Measurements from ENCODE around the gene PSMA1. TPM values are rescaled to one million over a fixed set of nuclear protein-coding genes. Genes with fewer than 3 reads are reported as not detected.
"Not testable (repeated sequence)": the region's sequence is repeated elsewhere in the genome, so short reads cannot be mapped to it uniquely, and the experiment has no call there.

The PSMA1 gene
- total RNA-seq, 2 donors from 2014 or later, result 68.7 to 135 TPM

DNA sequence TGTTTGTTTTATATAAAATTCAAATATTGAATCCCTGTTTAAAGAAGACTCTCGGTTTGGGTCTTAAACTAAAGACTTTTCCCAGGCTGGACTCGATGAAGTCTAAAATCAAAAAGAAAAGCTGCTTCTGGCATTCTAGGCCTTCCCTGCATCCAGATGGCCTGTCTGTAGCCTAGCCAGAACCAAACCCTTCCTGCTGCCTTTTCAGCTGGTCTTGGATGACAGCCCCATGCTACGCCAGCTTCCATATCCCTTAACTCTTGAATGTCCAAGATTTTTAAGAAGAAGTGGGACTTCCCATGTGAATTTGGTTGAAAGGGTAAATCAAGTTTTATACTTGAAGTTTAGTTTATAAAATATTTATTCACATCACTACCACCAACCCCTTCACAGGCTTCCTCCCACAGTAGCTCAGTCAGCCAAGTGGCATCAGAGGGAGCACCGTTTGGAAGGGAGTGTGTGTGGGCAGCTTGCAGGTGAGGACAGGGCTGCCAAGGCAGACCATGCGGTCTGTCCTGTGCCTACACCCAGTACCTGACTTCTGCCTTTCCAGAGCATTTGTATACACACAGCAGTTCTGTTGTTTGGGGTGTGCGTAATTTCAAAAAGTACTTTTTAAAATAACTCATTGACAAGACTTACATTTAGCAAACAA, 18.2 kb upstream of the PSMA1 start:
- Histone ChIP-seq H3K27ac (peak overlapping the region; percentile 4 to 26), H3K4me1 (replicated peaks) (no peaks in the 10 kb centered on the region)
- DNase-seq (ENCODE audit: low spot score), result no peak

DNA sequence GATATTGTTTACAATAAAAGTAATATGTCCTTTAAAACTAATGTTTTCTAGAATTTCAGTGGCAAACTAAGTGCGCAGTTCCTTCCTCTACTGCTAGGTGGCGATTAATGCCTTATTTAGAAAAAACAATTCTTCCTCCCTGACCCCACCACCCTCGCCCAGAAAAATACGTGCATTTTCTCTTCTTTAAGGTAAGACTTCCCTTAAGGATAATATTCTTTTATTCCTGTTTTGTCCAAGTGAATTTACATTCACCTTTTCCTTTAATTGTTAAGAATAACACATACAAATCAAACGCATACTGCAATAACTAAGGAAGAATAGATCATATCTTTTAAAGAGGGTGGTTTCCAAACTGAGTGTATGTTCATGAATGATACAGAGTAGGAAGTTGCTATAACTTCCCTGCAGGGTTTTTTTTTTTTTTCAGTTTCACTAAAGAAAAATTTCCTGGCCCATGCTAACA, 17.0 kb upstream of the PSMA1 start:
- whole genome bisulfite sequencing, result 8% methylated on average over 5 of the region's 5 CpGs
- no peak for DNase-seq (ENCODE audit: low spot score)
- Histone ChIP-seq H3K36me3 (no peaks in the 10 kb centered on the region), H3K27ac (no peak overlapping the region), H3K9me3 (no peaks in the 10 kb centered on the region), H3K27me3 (replicated peaks; ENCODE audit: insufficient read depth) (no peaks in the 10 kb centered on the region), H3K4me1 (replicated peaks) (no peaks in the 10 kb centered on the region), H3K4me3 (no peak overlapping the region)
- TF ChIP-seq, protein P1, sequence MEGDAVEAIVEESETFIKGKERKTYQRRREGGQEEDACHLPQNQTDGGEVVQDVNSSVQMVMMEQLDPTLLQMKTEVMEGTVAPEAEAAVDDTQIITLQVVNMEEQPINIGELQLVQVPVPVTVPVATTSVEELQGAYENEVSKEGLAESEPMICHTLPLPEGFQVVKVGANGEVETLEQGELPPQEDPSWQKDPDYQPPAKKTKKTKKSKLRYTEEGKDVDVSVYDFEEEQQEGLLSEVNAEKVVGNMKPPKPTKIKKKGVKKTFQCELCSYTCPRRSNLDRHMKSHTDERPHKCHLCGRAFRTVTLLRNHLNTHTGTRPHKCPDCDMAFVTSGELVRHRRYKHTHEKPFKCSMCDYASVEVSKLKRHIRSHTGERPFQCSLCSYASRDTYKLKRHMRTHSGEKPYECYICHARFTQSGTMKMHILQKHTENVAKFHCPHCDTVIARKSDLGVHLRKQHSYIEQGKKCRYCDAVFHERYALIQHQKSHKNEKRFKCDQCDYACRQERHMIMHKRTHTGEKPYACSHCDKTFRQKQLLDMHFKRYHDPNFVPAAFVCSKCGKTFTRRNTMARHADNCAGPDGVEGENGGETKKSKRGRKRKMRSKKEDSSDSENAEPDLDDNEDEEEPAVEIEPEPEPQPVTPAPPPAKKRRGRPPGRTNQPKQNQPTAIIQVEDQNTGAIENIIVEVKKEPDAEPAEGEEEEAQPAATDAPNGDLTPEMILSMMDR (IDR thresholded peaks at IDR 0.05), result peak; percentile 39 to 73 (median 70)
- no peak for TF ChIP-seq POLR2A (IDR thresholded peaks at IDR 0.05)
- intact Hi-C loops (cut with DNase I), result loop anchor here (5.0 kb wide), 2 partner anchors 105 to 370 kb away; partner anchors contain the start of gene PDE3B

More for the DNA sequence above, 18.2 kb upstream of the PSMA1 start:
- no peaks in the 10 kb centered on the region for H3K9me3 ChIP-seq
- intact Hi-C loops (cut with DNase I), result loop anchor here (5.0 kb wide), 2 partner anchors 104 to 369 kb away; partner anchors contain the start of gene PDE3B
- no peak for TF ChIP-seq POLR2AphosphoS5 (IDR thresholded peaks at IDR 0.05)
- TF ChIP-seq, protein P1 (IDR thresholded peaks at IDR 0.05), result no peak
- TF ChIP-seq POLR2A (IDR thresholded peaks at IDR 0.05), result no peak
- H3K4me3 ChIP-seq, result no peak overlapping the region
- 51% methylated on average over 6 of the region's 6 CpGs for WGBS
- no peaks in the 10 kb centered on the region for H3K27me3 ChIP-seq (replicated peaks; ENCODE audit: insufficient read depth)
- H3K36me3 ChIP-seq, result no peaks in the 10 kb centered on the region

DNA sequence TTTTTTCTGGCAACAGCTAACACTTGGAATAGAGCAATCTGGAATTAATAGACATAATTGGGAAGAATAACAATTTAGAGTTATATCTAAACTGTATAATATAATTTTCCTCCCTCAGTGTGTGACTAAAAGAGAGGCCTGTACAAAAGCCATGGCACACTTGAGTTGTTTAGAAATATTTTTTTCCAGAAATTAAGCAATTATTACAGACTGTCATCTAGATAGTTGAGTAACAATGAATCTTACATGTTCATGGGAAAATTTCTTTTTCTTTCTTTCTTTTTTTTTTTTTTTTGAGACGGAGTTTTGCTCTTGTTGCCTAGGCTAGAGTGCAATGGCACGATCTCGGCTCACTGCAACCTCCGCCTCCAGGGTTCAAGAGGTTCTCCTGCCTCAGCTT, 15.0 kb upstream of the PSMA1 start:
- WGBS, result 87% methylated on average over 4 of the region's 4 CpGs
- H3K4me3 ChIP-seq; DNase-seq (ENCODE audit: low spot score); H3K27ac ChIP-seq; H3K27me3 ChIP-seq (replicated peaks; ENCODE audit: insufficient read depth); H3K9me3 ChIP-seq; H3K36me3 ChIP-seq; H3K4me1 ChIP-seq (replicated peaks): not testable (repeated sequence)
- intact Hi-C loops (cut with DNase I), result loop anchor here (5.0 kb wide), 2 partner anchors 107 to 372 kb away; partner anchors contain the start of gene PDE3B

DNA sequence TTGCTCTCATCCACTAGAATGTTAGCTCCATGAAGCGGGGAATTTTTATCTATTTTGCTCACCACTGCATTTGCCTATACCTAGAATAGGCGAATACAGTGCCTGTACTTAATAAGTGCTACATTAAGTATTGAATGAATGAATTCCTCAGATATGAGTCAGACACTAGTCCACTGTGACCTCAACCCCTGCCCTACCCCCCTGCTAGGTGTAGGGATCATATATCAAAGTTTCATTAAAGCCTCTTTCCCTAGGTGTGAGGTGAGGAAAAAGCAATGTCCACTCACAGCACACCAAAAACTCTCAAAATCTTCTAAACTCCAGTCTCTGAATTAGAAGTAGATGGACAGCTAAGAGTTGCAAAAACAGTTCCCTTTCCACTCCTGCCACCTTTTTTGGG, 9.8 kb upstream of the PSMA1 start:
- TF ChIP-seq, protein P1 (IDR thresholded peaks at IDR 0.05), result no peak
- no peak for DNase-seq (ENCODE audit: low spot score)
- intact Hi-C loops (cut with DNase I), result no loop called here
- H3K36me3 ChIP-seq, result no peaks in the 10 kb centered on the region
- 97% methylated on average over 2 of the region's 2 CpGs for WGBS
- H3K9me3 ChIP-seq, result no peaks in the 10 kb centered on the region
- no peak overlapping the region for H3K4me3 ChIP-seq
- H3K4me1 ChIP-seq (replicated peaks), result no peaks in the 10 kb centered on the region
- H3K27ac ChIP-seq, result no peak overlapping the region
- H3K27me3 ChIP-seq (replicated peaks; ENCODE audit: insufficient read depth), result no peaks in the 10 kb centered on the region

DNA sequence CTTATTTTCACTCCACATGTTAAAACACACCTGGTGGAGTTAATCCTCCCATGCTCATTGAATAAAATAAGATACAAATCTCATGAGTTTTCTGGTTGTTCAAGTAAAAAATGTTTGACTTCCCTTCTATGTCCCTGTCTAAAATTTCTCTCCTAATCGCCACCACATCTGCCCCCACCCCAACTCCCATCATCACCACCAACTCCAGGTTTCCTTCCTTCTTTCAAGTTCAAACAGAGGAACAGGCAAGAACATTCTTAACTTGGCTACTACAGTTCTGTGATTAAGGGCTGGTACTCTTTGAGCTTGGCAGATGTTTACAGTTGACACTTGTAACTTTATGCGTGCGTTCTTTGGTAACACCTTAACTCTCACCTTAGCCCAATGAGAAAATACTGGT, 9.1 kb upstream of the PSMA1 start:
- no peaks in the 10 kb centered on the region for H3K4me1 ChIP-seq (replicated peaks)
- DNase-seq (ENCODE audit: low spot score), result no peak
- intact Hi-C loops (cut with DNase I), result no loop called here
- 62% methylated on average over 3 of the region's 3 CpGs for WGBS
- no peaks in the 10 kb centered on the region for H3K27me3 ChIP-seq (replicated peaks; ENCODE audit: insufficient read depth)
- no peak for TF ChIP-seq POLR2A (IDR thresholded peaks at IDR 0.05)
- TF ChIP-seq POLR2AphosphoS5 (IDR thresholded peaks at IDR 0.05), result no peak
- TF ChIP-seq, protein P1 (IDR thresholded peaks at IDR 0.05), result no peak
- H3K36me3 ChIP-seq, result no peaks in the 10 kb centered on the region
- H3K4me3 ChIP-seq, result no peak overlapping the region
- H3K27ac ChIP-seq, result no peak overlapping the region
- H3K9me3 ChIP-seq, result no peaks in the 10 kb centered on the region
